Measurements from ENCODE around the gene CEMIP2.

GRCh38 chr9:71646131-71646530, 122.2 kb downstream of the CEMIP2 start:
- TF ChIP-seq, protein P1, sequence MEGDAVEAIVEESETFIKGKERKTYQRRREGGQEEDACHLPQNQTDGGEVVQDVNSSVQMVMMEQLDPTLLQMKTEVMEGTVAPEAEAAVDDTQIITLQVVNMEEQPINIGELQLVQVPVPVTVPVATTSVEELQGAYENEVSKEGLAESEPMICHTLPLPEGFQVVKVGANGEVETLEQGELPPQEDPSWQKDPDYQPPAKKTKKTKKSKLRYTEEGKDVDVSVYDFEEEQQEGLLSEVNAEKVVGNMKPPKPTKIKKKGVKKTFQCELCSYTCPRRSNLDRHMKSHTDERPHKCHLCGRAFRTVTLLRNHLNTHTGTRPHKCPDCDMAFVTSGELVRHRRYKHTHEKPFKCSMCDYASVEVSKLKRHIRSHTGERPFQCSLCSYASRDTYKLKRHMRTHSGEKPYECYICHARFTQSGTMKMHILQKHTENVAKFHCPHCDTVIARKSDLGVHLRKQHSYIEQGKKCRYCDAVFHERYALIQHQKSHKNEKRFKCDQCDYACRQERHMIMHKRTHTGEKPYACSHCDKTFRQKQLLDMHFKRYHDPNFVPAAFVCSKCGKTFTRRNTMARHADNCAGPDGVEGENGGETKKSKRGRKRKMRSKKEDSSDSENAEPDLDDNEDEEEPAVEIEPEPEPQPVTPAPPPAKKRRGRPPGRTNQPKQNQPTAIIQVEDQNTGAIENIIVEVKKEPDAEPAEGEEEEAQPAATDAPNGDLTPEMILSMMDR (IDR thresholded peaks at IDR 0.05), result no peak
- TF ChIP-seq POLR2AphosphoS5 (IDR thresholded peaks at IDR 0.05), result no peak

Data from sigmoid colon (tissue), 4 donors.